HCT116 (cell line): ENCODE measurements around the gene SDCCAG8. TPM values are rescaled to one million over a fixed set of nuclear protein-coding genes. Genes with fewer than 3 reads are reported as not detected.

Experiments
- ATAC-seq: fragments of 200-7000 bp; cut with Tn5 transposase; 2 replicates; pipeline ENCODE4 v1.9.1; 2020; ENCODE audit warnings: mild to moderate bottlenecking, moderate library complexity
- BruUV-seq: library from RNA; stranded (reverse); fragments of 400-500 nt; replicated peaks from 2 replicates; lab custom pipeline; 2021; lab: Mats Ljungman, UMichigan
- CTCF ChIA-PET: fragments of 300-600 bp; sonication (Branson Sonifier 250); formaldehyde crosslinking; loops from one replicate; lab custom pipeline; 2021; ENCODE audit warnings: antibody characterized with exemption; lab: Charles Lee
- POLR2A ChIA-PET: fragments of 300-600, 350-600 bp; sonication (Branson Sonifier 250); formaldehyde crosslinking; loops from one replicate; lab custom pipeline; 2021; ENCODE audit warnings: antibody characterized with exemption; lab: Charles Lee
- RAD21 ChIA-PET, 2 experiments: fragments of 300-600 bp; sonication (Branson Sonifier 250); formaldehyde crosslinking; loops; one replicate each; lab custom pipeline; 2023; ENCODE audit warnings: low total read pairs in 2 of 2; ENCODE audit not compliant: uncharacterized antibody in 2 of 2, unreplicated experiment in 2 of 2, low non-redundant PET in 1 of 2; lab: Charles Lee
- DNase-seq: peaks from one replicate; pipeline ENCODE4 v3.0.0-alpha.2; 2010; ENCODE audit warnings: low read depth, low spot score
- H2AFZ ChIP-seq: fragments of 200-600 bp; shearing (Covaris generic), sonication (generic); 2 replicates; pipeline ENCODE4 v1.6.1; 2017; ENCODE audit warnings: low read depth, mixed run types, mixed read lengths, antibody characterized with exemption, low read length; ENCODE audit not compliant: poor library complexity, severe bottlenecking
- H3K27ac ChIP-seq: 2 replicates; pipeline ENCODE4 v1.5.1; 2012; ENCODE audit warnings: low read depth, low read length
- H3K27me3 ChIP-seq: fragments of 200-600 bp; sonication (generic); 2 replicates; pipeline ENCODE4 v1.6.1; 2016; ENCODE audit warnings: mixed run types, low read length, mixed read lengths; ENCODE audit not compliant: insufficient read depth
- H3K36me3 ChIP-seq, 2 experiments: fragments of 200-500 bp in 1 of 2; fragments of 200-600 bp in 1 of 2; sonication (Bioruptor generic) in 1 of 2; sonication (generic) in 1 of 2; 2 replicates each; pipeline versions ENCODE4 v1.5.1 to v1.6.1; 2014 to 2016; ENCODE audit warnings: low read length in 2 of 2, inconsistent platforms in 1 of 2, mixed read lengths in 1 of 2, mixed run types in 1 of 2; ENCODE audit not compliant: insufficient read depth in 2 of 2, control insufficient read depth in 1 of 2
- H3K4me1 ChIP-seq, 2 experiments: fragments of 200-600 bp in 1 of 2; sonication (generic) in 1 of 2; 2 replicates each; pipeline versions ENCODE4 v1.5.1 to v1.6.1; 2012 to 2017; ENCODE audit warnings: low read length in 2 of 2, inconsistent platforms in 1 of 2, mild to moderate bottlenecking in 1 of 2, mixed read lengths in 1 of 2, mixed run types in 1 of 2, moderate library complexity in 1 of 2; ENCODE audit not compliant: insufficient read depth in 2 of 2, control insufficient read depth in 1 of 2
- H3K4me2 ChIP-seq: fragments of 200-600 bp; sonication (generic); 2 replicates; pipeline ENCODE4 v1.6.1; 2017; ENCODE audit warnings: mixed run types, low read length, mixed read lengths
- H3K4me3 ChIP-seq, 2 experiments: fragments of 200-600 bp in 1 of 2; sonication (generic) in 1 of 2; replicated peaks in 1 of 2; 2 replicates each; pipeline ENCODE4 v1.5.1; 2011 to 2016; ENCODE audit warnings: low read length in 2 of 2, control low read depth in 1 of 2, low read depth in 1 of 2, mild to moderate bottlenecking in 1 of 2, mixed read lengths in 1 of 2, mixed run types in 1 of 2
- H3K79me2 ChIP-seq: fragments of 200-600 bp; sonication (generic); 2 replicates; pipeline ENCODE4 v1.6.1; 2017; ENCODE audit warnings: mild to moderate bottlenecking, mixed run types, low read length, moderate library complexity, mixed read lengths; ENCODE audit not compliant: insufficient read depth
- H3K9ac ChIP-seq: fragments of 200-600 bp; sonication (generic); 2 replicates; pipeline ENCODE4 v1.6.1; 2016; ENCODE audit warnings: low read length, mixed read lengths
- H3K9me2 ChIP-seq: fragments of 200-600 bp; sonication (generic), shearing (Covaris generic); 2 replicates; pipeline ENCODE4 v1.6.1; 2017; ENCODE audit warnings: mixed run types, mild to moderate bottlenecking, moderate library complexity; ENCODE audit not compliant: insufficient read depth
- H3K9me3 ChIP-seq, 2 experiments: fragments of 200-500 bp in 1 of 2; fragments of 200-600 bp in 1 of 2; sonication (Bioruptor generic) in 1 of 2; sonication (generic) in 1 of 2; 2 replicates each; pipeline ENCODE4 v1.6.1; 2014 to 2017; ENCODE audit warnings: low read length in 2 of 2, mixed read lengths in 2 of 2, inconsistent platforms in 1 of 2, low read depth in 1 of 2, mild to moderate bottlenecking in 1 of 2, mixed run types in 1 of 2, moderate library complexity in 1 of 2; ENCODE audit not compliant: control insufficient read depth in 1 of 2, insufficient read depth in 1 of 2
- H4K20me1 ChIP-seq: fragments of 200-600 bp; sonication (generic), shearing (Covaris generic); 2 replicates; pipeline ENCODE4 v1.6.1; 2017; ENCODE audit warnings: mixed run types, mild to moderate bottlenecking, moderate library complexity; ENCODE audit not compliant: insufficient read depth
- EGR1 ChIP-seq: IDR thresholded peaks from 2 replicates; pipeline ENCODE4 v1.6.1; 2012; ENCODE audit warnings: low read depth
- ELF1 ChIP-seq: IDR thresholded peaks from 2 replicates; pipeline ENCODE4 v1.6.1; 2012; ENCODE audit warnings: low read depth, borderline replicate concordance
- EZH2 ChIP-seq: fragments of 200-600 bp; sonication (generic); IDR thresholded peaks from 2 replicates; pipeline ENCODE4 v1.6.1; 2017; ENCODE audit warnings: antibody characterized with exemption, mixed run types
- EZH2phosphoT487 ChIP-seq: fragments of 200-600 bp; IDR thresholded peaks from 2 replicates; pipeline ENCODE4 v1.6.1; 2018; ENCODE audit warnings: antibody characterized with exemption, borderline replicate concordance
- FOSL1 ChIP-seq: IDR thresholded peaks from 2 replicates; pipeline ENCODE4 v1.6.1; 2012; ENCODE audit warnings: low read depth
- JUND ChIP-seq: IDR thresholded peaks from 2 replicates; pipeline ENCODE4 v1.6.1; 2012
- POLR2A ChIP-seq: IDR thresholded peaks from 2 replicates; pipeline ENCODE4 v1.7.0; 2011; ENCODE audit warnings: borderline replicate concordance; ENCODE audit not compliant: insufficient read depth, insufficient read length; ENCODE audit errors: extremely low read depth
- POLR2AphosphoS5 ChIP-seq: IDR thresholded peaks from 2 replicates; pipeline ENCODE4 v1.6.1; 2011; ENCODE audit warnings: mild to moderate bottlenecking, low read depth, low read length, moderate library complexity
- RAD21 ChIP-seq: IDR thresholded peaks from 2 replicates; pipeline ENCODE4 v1.6.1; 2012; ENCODE audit warnings: low read depth, mild to moderate bottlenecking
- SP1 ChIP-seq: IDR thresholded peaks from 2 replicates; pipeline ENCODE4 v1.6.1; 2012; ENCODE audit warnings: low read depth
- SRF ChIP-seq: IDR thresholded peaks from 2 replicates; pipeline ENCODE4 v1.6.1; 2012; ENCODE audit warnings: low read depth
- TCF7L2 ChIP-seq: IDR thresholded peaks from 2 replicates; pipeline ENCODE4 v1.7.0; 2011; ENCODE audit warnings: borderline replicate concordance, inconsistent platforms; ENCODE audit not compliant: insufficient read depth, insufficient read length; ENCODE audit errors: extremely low read depth
- ZNF274 ChIP-seq: fragments of 200-500 bp; sonication (Bioruptor generic); IDR thresholded peaks from 2 replicates; pipeline ENCODE4 v1.6.1; 2014; ENCODE audit warnings: mild to moderate bottlenecking, low read depth, low read length, inconsistent platforms
- intact Hi-C: fragments of 100-400 bp; cut with micrococcal nuclease; formaldehyde crosslinking; loops from 2 replicates; pipeline ENCODE4 v1.10.0; 2022
- total RNA-seq: library from RNA; stranded (reverse); gene quantifications from one replicate; pipeline ENCODE4 v1.2.1, GENCODE V29; 2021; ENCODE audit not compliant: unreplicated experiment
- TF ChIP-seq, protein P1 (sequence below): IDR thresholded peaks from 2 replicates; pipeline ENCODE4 v1.6.1; 2012; ENCODE audit warnings: low read depth
- TF ChIP-seq, protein P2 (sequence below): IDR thresholded peaks from 2 replicates; pipeline ENCODE4 v1.6.1; 2012
- TF ChIP-seq, protein P3 (sequence below): IDR thresholded peaks from 2 replicates; pipeline ENCODE4 v1.6.1; 2011; ENCODE audit warnings: mild to moderate bottlenecking, low read length, moderate library complexity; ENCODE audit not compliant: insufficient replicate concordance; ENCODE audit errors: extremely low read depth

The SDCCAG8 gene
- total RNA-seq, 1 experiment from 2014 or later, result 38.2 TPM

DNA sequence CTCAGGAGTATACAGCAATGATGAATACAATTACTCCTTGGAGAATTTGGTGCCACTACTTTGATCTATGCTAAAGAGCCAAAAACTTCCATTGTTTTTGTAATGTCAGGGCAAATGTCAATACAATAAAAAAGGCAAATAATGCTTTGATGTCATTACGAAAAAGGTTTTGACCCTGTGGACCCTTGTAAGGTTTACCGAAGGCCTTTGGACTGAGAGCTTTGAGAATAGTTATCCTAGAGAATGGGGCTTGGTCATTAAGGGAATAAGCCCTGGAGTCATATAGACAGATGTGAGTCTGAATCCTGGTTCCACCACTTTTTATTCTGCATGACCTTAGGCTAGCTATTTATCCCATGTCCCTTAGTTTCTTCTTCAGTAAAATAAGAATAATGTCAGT, 28.2 kb upstream of the SDCCAG8 start:
- Histone ChIP-seq H3K27ac (no peak overlapping the region), H3K4me2 (no peak overlapping the region), H3K4me3 (no peak overlapping the region), H3K79me2 (peaks cover 58% of the 10 kb centered on the region), H3K27me3 (no peaks in the 10 kb centered on the region), H3K9ac (no peak overlapping the region), H2AFZ (no peak overlapping the region), H3K36me3 (peaks cover 7 to 8% of the 10 kb centered on the region in 2 experiments; a peak in 1 of 4 replicates), H4K20me1 (no peaks in the 10 kb centered on the region), H3K9me3 (peaks cover 13 to 23% of the 10 kb centered on the region in 2 experiments; a peak in 2 of 4 replicates), H3K9me2 (no peaks in the 10 kb centered on the region), H3K4me1 (no peaks in the 10 kb centered on the region)
- no peak for DNase-seq
- TF ChIP-seq, protein P1, sequence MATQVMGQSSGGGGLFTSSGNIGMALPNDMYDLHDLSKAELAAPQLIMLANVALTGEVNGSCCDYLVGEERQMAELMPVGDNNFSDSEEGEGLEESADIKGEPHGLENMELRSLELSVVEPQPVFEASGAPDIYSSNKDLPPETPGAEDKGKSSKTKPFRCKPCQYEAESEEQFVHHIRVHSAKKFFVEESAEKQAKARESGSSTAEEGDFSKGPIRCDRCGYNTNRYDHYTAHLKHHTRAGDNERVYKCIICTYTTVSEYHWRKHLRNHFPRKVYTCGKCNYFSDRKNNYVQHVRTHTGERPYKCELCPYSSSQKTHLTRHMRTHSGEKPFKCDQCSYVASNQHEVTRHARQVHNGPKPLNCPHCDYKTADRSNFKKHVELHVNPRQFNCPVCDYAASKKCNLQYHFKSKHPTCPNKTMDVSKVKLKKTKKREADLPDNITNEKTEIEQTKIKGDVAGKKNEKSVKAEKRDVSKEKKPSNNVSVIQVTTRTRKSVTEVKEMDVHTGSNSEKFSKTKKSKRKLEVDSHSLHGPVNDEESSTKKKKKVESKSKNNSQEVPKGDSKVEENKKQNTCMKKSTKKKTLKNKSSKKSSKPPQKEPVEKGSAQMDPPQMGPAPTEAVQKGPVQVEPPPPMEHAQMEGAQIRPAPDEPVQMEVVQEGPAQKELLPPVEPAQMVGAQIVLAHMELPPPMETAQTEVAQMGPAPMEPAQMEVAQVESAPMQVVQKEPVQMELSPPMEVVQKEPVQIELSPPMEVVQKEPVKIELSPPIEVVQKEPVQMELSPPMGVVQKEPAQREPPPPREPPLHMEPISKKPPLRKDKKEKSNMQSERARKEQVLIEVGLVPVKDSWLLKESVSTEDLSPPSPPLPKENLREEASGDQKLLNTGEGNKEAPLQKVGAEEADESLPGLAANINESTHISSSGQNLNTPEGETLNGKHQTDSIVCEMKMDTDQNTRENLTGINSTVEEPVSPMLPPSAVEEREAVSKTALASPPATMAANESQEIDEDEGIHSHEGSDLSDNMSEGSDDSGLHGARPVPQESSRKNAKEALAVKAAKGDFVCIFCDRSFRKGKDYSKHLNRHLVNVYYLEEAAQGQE, result no peak
- TF ChIP-seq EGR1, result no peak
- ChIA-PET RAD21 (no interaction called here), CTCF (no interaction called here), POLR2A (no interaction called here)
- intact Hi-C loops, result no loop called here
- BruUV-seq, result no TSS peak
- no peak for ATAC-seq

DNA sequence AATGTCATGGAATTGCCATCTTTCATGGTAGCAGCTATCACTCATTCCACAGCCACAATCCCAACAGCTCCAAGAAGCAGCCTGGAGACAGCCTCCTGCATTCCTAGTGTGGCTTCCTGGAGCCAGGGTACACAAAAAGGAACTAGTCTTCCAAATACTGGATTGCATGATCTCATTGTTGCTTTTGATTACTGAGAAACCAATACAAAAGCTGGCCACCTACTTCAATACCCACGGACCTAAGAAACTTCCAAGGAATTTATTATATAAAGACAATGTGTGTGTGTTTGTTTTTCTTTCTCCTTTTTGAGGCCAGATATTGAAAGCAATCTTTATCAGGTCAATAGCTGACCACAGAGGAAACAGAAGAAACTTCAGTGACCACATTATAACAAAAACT, 26.3 kb upstream of the SDCCAG8 start:
- CTCF ChIA-PET, result no interaction called here
- no peak for TF ChIP-seq POLR2A
- TF ChIP-seq EZH2, result no peak
- TF ChIP-seq FOSL1, result no peak
- TF ChIP-seq, protein P2, sequence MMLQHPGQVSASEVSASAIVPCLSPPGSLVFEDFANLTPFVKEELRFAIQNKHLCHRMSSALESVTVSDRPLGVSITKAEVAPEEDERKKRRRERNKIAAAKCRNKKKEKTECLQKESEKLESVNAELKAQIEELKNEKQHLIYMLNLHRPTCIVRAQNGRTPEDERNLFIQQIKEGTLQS, result no peak
- no peak for TF ChIP-seq TCF7L2
- TF ChIP-seq JUND, result no peak
- no peak for TF ChIP-seq EZH2phosphoT487
- TF ChIP-seq, protein P3, sequence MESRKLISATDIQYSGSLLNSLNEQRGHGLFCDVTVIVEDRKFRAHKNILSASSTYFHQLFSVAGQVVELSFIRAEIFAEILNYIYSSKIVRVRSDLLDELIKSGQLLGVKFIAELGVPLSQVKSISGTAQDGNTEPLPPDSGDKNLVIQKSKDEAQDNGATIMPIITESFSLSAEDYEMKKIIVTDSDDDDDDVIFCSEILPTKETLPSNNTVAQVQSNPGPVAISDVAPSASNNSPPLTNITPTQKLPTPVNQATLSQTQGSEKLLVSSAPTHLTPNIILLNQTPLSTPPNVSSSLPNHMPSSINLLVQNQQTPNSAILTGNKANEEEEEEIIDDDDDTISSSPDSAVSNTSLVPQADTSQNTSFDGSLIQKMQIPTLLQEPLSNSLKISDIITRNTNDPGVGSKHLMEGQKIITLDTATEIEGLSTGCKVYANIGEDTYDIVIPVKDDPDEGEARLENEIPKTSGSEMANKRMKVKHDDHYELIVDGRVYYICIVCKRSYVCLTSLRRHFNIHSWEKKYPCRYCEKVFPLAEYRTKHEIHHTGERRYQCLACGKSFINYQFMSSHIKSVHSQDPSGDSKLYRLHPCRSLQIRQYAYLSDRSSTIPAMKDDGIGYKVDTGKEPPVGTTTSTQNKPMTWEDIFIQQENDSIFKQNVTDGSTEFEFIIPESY, result no peak
- no peak for TF ChIP-seq POLR2AphosphoS5
- no peak for TF ChIP-seq SRF
- no peak for TF ChIP-seq ELF1
- TF ChIP-seq SP1, result no peak
- no peak for TF ChIP-seq EGR1
- TF ChIP-seq ZNF274, result no peak
- TF ChIP-seq RAD21, result no peak

More for the DNA sequence above, 26.3 kb upstream of the SDCCAG8 start:
- ChIA-PET RAD21 (no interaction called here), POLR2A (no interaction called here)
- DNase-seq (no peak), ATAC-seq (no peak)
- Histone ChIP-seq H3K79me2 (peaks cover 70% of the 10 kb centered on the region), H3K9ac (no peak overlapping the region), H3K27me3 (no peaks in the 10 kb centered on the region), H2AFZ (no peak overlapping the region), H4K20me1 (no peaks in the 10 kb centered on the region), H3K4me3 (no peak overlapping the region), H3K9me3 (peaks cover 13 to 26% of the 10 kb centered on the region in 2 experiments; a peak in 3 of 4 replicates), H3K4me1 (no peaks in the 10 kb centered on the region), H3K36me3 (0 out of 4 replicates have a peak, but pooled peaks cover 2 to 7% of the 10 kb centered on the region in 2 experiments), H3K4me2 (no peak overlapping the region), H3K9me2 (no peaks in the 10 kb centered on the region), H3K27ac (no peak overlapping the region)
- no TSS peak for BruUV-seq
- intact Hi-C loops, result no loop called here
